ENCODE measurements around the gene RNF220.

- TF ChIP-seq, protein P1, sequence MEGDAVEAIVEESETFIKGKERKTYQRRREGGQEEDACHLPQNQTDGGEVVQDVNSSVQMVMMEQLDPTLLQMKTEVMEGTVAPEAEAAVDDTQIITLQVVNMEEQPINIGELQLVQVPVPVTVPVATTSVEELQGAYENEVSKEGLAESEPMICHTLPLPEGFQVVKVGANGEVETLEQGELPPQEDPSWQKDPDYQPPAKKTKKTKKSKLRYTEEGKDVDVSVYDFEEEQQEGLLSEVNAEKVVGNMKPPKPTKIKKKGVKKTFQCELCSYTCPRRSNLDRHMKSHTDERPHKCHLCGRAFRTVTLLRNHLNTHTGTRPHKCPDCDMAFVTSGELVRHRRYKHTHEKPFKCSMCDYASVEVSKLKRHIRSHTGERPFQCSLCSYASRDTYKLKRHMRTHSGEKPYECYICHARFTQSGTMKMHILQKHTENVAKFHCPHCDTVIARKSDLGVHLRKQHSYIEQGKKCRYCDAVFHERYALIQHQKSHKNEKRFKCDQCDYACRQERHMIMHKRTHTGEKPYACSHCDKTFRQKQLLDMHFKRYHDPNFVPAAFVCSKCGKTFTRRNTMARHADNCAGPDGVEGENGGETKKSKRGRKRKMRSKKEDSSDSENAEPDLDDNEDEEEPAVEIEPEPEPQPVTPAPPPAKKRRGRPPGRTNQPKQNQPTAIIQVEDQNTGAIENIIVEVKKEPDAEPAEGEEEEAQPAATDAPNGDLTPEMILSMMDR (conservative IDR thresholded peaks at IDR 0.05; ENCODE audit: low read length): no peak
- TF ChIP-seq EZH2phosphoT487 (IDR thresholded peaks at IDR 0.05; ENCODE audit: borderline replicate concordance): no peak
Measured at GRCh38 chr1:44453798-44454349, 48.8 kb downstream of the RNF220 start.
